HepG2 (cell line): ENCODE data around the gene WDR73. TPM values are rescaled to one million over a fixed set of nuclear protein-coding genes. Genes with fewer than 3 reads are reported as not detected.

Experiments used
- GATAD2A ChIP-seq: IDR thresholded peaks from 2 replicates; pipeline ENCODE4 v1.6.1; 2016
- KLF6 ChIP-seq: IDR thresholded peaks from 2 replicates; pipeline ENCODE4 v1.8.0; 2016; ENCODE audit warnings: missing biosample characterization, missing genetic modification reagents
- RAD21 ChIP-seq: fragments of 450-650 bp; formaldehyde crosslinking; IDR thresholded peaks from 2 replicates; pipeline ENCODE4 v1.5.0; 2020; ENCODE audit warnings: mild to moderate bottlenecking
- RBM39 ChIP-seq: fragments of 200-400 bp; formaldehyde crosslinking; IDR thresholded peaks from one replicate; pipeline ENCODE4 v1.6.1; 2018; ENCODE audit warnings: antibody characterized with exemption, mild to moderate bottlenecking, low read depth, low read length; ENCODE audit not compliant: poor library complexity, severe bottlenecking
- STAG1 ChIP-seq: sonication (generic); formaldehyde crosslinking; IDR thresholded peaks from 2 replicates; pipeline ENCODE4 v1.4.0; 2020; ENCODE audit warnings: missing genetic modification reagents
- TOPORS ChIP-seq: sonication (generic); formaldehyde crosslinking; IDR thresholded peaks from 2 replicates; pipeline ENCODE4 v1.8.0; 2023; ENCODE audit warnings: mild to moderate bottlenecking, missing genetic modification reagents
- ZBTB7B ChIP-seq: sonication (generic); formaldehyde crosslinking; IDR thresholded peaks from 2 replicates; pipeline ENCODE4 v1.4.0; 2020; ENCODE audit warnings: missing genetic modification reagents
- ZNF230 ChIP-seq: sonication (generic); formaldehyde crosslinking; IDR thresholded peaks from 2 replicates; pipeline ENCODE4 v1.4.0; 2020; ENCODE audit warnings: mild to moderate bottlenecking, missing genetic modification reagents
- ZNF430 ChIP-seq: sonication (generic); formaldehyde crosslinking; IDR thresholded peaks from 2 replicates; pipeline ENCODE4 v1.9.0; 2021; ENCODE audit warnings: mild to moderate bottlenecking, missing genetic modification reagents
- ZNF549 ChIP-seq: sonication (generic); formaldehyde crosslinking; IDR thresholded peaks from 2 replicates; pipeline ENCODE4 v1.5.0; 2020; ENCODE audit warnings: missing genetic modification reagents
- polyA plus RNA-seq, 8 experiments: library from polyadenylated mRNA; depleted of rRNA in 3 of 8; stranded (reverse) in 7 of 8; unstranded in 1 of 8; fragments of >200 nt; fragmentation: Illumina TruSeq in 4 of 8; extraction: Trizol in 4 of 8; gene quantifications; 2 replicates each; pipeline versions ENCODE4 v1.2.1 to v1.2.3, GENCODE V29; 2011 to 2016; ENCODE audit warnings: low read depth in 4 of 8, missing spikeins in 1 of 8, mixed read lengths in 1 of 8; ENCODE audit not compliant: insufficient read depth in 1 of 8
- total RNA-seq, 5 experiments: library from RNA; depleted of rRNA; stranded (reverse); fragments of >200 nt; fragmentation: Illumina TruSeq; extraction: Trizol; gene quantifications; 2 replicates each; pipeline ENCODE4 v1.2.3, GENCODE V29; 2016; ENCODE audit warnings: low read depth in 1 of 5
- TF ChIP-seq, protein P1 (sequence below), 2 experiments: sonication (generic) in 1 of 2; formaldehyde crosslinking in 1 of 2; IDR thresholded peaks; 2 replicates each; pipeline versions ENCODE4 v1.4.0 to v1.6.1; 2018 to 2020; ENCODE audit warnings: missing genetic modification reagents in 2 of 2, borderline replicate concordance in 1 of 2, low read depth in 1 of 2, mild to moderate bottlenecking in 1 of 2, missing biosample characterization in 1 of 2
- TF ChIP-seq, protein P2 (sequence below): sonication (generic); formaldehyde crosslinking; IDR thresholded peaks from 2 replicates; pipeline ENCODE4 v1.9.0; 2022; ENCODE audit warnings: missing genetic modification reagents, mild to moderate bottlenecking, borderline replicate concordance
- TF ChIP-seq, protein P3 (sequence below): sonication (generic); formaldehyde crosslinking; IDR thresholded peaks from 2 replicates; pipeline ENCODE4 v1.4.0; 2020; ENCODE audit warnings: missing genetic modification reagents
- TF ChIP-seq, protein P4 (sequence below): sonication (generic); formaldehyde crosslinking; IDR thresholded peaks from 2 replicates; pipeline ENCODE4 v1.4.0; 2020; ENCODE audit warnings: missing genetic modification reagents

WDR73 gene
- total and polyA plus RNA-seq, 2 of the 13 experiments (the other 11 are each of a cell fraction or from before 2014, with no cell fraction given), result 20.0 to 35.5 TPM

DNA sequence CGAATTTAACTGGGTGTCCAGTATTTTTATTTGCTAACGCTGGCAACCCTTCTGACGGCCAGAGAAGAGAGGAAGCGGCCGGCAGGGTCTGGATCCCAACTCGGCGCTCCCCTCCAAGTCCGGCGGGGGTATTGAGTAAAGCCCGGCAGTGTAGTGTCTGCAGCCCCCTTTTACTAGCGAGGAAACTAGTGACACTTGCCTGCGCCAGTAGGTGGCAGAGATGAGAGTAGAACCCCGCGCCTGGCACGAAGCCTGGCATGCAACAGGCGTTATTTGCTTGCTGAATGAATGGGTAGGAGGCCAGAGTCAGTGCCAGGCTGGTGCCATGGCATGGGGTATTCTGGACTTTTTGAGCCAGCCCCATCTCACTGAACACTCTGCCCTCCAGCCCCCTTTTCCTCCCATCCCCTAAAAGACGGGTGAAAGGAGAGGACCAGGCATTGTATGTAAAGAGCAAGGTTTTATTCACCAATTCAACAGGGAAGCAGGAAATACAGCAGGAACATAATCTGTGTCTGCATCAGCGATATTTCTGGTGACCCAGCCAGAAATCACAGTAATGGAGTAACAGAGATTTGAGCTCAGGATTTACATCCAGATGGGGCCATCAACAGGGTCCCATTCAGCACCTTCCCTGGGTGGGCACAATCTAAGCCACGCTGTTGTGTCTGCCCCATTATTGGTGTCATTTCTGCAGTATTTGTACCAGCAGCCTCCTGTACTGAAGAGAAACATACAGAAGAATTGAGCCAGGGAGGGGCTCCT lies 788 bp upstream of the WDR73 start (continued):
- TF ChIP-seq KLF6 (CRISPR knock-in tag) (no peak), RAD21 (CRISPR knock-in tag) (peak; percentile 39; the same call in 1 of the 2 replicates), ZNF230 (CRISPR knock-in tag) (0 out of 2 replicates have a peak, but pooled peaks have one; percentile 20), ZNF549 (CRISPR knock-in tag) (no peak), STAG1 (peak; percentile 46), ZNF430 (peak; percentile 10; the same call in 1 of the 2 replicates), ZBTB7B (CRISPR knock-in tag) (peak; percentile 55; the same call in 1 of the 2 replicates), TOPORS (CRISPR knock-in tag) (0 out of 2 replicates have a peak, but pooled peaks have one; percentile 12), GATAD2A (CRISPR knock-in tag) (peak; percentile 11; the same call in 1 of the 2 replicates), RBM39 (peak; percentile 12)
- TF ChIP-seq, protein P1, sequence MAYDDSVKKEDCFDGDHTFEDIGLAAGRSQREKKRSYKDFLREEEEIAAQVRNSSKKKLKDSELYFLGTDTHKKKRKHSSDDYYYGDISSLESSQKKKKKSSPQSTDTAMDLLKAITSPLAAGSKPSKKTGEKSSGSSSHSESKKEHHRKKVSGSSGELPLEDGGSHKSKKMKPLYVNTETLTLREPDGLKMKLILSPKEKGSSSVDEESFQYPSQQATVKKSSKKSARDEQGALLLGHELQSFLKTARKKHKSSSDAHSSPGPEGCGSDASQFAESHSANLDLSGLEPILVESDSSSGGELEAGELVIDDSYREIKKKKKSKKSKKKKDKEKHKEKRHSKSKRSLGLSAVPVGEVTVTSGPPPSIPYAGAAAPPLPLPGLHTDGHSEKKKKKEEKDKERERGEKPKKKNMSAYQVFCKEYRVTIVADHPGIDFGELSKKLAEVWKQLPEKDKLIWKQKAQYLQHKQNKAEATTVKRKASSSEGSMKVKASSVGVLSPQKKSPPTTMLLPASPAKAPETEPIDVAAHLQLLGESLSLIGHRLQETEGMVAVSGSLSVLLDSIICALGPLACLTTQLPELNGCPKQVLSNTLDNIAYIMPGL (CRISPR knock-in tag; IDR thresholded peaks at IDR 0.05; ENCODE audit: borderline replicate concordance in 1 of 2, low read depth in 1 of 2), result peak; percentile 26 to 28; a peak in 1 of 4 replicates
- TF ChIP-seq, protein P2, sequence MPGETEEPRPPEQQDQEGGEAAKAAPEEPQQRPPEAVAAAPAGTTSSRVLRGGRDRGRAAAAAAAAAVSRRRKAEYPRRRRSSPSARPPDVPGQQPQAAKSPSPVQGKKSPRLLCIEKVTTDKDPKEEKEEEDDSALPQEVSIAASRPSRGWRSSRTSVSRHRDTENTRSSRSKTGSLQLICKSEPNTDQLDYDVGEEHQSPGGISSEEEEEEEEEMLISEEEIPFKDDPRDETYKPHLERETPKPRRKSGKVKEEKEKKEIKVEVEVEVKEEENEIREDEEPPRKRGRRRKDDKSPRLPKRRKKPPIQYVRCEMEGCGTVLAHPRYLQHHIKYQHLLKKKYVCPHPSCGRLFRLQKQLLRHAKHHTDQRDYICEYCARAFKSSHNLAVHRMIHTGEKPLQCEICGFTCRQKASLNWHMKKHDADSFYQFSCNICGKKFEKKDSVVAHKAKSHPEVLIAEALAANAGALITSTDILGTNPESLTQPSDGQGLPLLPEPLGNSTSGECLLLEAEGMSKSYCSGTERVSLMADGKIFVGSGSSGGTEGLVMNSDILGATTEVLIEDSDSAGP (CRISPR knock-in tag), result 0 out of 2 replicates have a peak, but pooled peaks have one; percentile 26
- TF ChIP-seq, protein P3, sequence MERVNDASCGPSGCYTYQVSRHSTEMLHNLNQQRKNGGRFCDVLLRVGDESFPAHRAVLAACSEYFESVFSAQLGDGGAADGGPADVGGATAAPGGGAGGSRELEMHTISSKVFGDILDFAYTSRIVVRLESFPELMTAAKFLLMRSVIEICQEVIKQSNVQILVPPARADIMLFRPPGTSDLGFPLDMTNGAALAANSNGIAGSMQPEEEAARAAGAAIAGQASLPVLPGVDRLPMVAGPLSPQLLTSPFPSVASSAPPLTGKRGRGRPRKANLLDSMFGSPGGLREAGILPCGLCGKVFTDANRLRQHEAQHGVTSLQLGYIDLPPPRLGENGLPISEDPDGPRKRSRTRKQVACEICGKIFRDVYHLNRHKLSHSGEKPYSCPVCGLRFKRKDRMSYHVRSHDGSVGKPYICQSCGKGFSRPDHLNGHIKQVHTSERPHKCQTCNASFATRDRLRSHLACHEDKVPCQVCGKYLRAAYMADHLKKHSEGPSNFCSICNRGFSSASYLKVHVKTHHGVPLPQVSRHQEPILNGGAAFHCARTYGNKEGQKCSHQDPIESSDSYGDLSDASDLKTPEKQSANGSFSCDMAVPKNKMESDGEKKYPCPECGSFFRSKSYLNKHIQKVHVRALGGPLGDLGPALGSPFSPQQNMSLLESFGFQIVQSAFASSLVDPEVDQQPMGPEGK, result peak; percentile 38; the same call in 1 of the 2 replicates
- TF ChIP-seq, protein P4, sequence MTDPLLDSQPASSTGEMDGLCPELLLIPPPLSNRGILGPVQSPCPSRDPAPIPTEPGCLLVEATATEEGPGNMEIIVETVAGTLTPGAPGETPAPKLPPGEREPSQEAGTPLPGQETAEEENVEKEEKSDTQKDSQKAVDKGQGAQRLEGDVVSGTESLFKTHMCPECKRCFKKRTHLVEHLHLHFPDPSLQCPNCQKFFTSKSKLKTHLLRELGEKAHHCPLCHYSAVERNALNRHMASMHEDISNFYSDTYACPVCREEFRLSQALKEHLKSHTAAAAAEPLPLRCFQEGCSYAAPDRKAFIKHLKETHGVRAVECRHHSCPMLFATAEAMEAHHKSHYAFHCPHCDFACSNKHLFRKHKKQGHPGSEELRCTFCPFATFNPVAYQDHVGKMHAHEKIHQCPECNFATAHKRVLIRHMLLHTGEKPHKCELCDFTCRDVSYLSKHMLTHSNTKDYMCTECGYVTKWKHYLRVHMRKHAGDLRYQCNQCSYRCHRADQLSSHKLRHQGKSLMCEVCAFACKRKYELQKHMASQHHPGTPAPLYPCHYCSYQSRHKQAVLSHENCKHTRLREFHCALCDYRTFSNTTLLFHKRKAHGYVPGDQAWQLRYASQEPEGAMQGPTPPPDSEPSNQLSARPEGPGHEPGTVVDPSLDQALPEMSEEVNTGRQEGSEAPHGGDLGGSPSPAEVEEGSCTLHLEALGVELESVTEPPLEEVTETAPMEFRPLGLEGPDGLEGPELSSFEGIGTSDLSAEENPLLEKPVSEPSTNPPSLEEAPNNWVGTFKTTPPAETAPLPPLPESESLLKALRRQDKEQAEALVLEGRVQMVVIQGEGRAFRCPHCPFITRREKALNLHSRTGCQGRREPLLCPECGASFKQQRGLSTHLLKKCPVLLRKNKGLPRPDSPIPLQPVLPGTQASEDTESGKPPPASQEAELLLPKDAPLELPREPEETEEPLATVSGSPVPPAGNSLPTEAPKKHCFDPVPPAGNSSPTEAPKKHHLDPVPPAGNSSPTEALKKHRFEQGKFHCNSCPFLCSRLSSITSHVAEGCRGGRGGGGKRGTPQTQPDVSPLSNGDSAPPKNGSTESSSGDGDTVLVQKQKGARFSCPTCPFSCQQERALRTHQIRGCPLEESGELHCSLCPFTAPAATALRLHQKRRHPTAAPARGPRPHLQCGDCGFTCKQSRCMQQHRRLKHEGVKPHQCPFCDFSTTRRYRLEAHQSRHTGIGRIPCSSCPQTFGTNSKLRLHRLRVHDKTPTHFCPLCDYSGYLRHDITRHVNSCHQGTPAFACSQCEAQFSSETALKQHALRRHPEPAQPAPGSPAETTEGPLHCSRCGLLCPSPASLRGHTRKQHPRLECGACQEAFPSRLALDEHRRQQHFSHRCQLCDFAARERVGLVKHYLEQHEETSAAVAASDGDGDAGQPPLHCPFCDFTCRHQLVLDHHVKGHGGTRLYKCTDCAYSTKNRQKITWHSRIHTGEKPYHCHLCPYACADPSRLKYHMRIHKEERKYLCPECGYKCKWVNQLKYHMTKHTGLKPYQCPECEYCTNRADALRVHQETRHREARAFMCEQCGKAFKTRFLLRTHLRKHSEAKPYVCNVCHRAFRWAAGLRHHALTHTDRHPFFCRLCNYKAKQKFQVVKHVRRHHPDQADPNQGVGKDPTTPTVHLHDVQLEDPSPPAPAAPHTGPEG (CRISPR knock-in tag), result no peak
